HEK293 (cell line): Measurements from ENCODE around the gene SIL1.

Experiments used
- CTCF ChIA-PET: fragments of 350-600 bp; formaldehyde crosslinking; extraction: SDS; loops from one replicate; lab custom pipeline; 2021; ENCODE audit warnings: antibody characterized with exemption; lab: Yijun Ruan, JAX
- POLR2A ChIA-PET: fragments of 300-600 bp; formaldehyde crosslinking; extraction: SDS; loops from one replicate; lab custom pipeline; 2020; ENCODE audit warnings: antibody characterized with exemption, inconsistent platforms; lab: Yijun Ruan, JAX
- H3K27ac ChIP-seq: fragments of 200-500 bp; sonication (Bioruptor generic); 2 replicates; pipeline ENCODE4 v1.5.1; 2014; ENCODE audit warnings: low read depth, low read length, control low read depth, inconsistent platforms; ENCODE audit errors: extremely low read depth
- H3K36me3 ChIP-seq, 2 experiments: fragments of 200-500 bp in 1 of 2; sonication (Bioruptor generic) in 1 of 2; 1 replicate in 1 of 2; 2 replicates in 1 of 2; pipeline ENCODE4 v1.5.1; 2014 to 2017; ENCODE audit warnings: inconsistent platforms in 2 of 2, low read length in 2 of 2; ENCODE audit not compliant: control insufficient read depth in 2 of 2, insufficient read depth in 1 of 2
- H3K4me1 ChIP-seq: fragments of 200-500 bp; sonication (Bioruptor generic); 2 replicates; pipeline ENCODE4 v1.5.1; 2014; ENCODE audit warnings: mild to moderate bottlenecking, low read length, inconsistent platforms; ENCODE audit not compliant: control insufficient read depth, insufficient read depth
- H3K4me3 ChIP-seq: 2 replicates; pipeline ENCODE4 v1.5.1; 2011; ENCODE audit warnings: low read depth, mild to moderate bottlenecking, control low read depth, low read length, moderate library complexity
- H3K9me3 ChIP-seq: fragments of 200-500 bp; sonication (Bioruptor generic); 2 replicates; pipeline ENCODE4 v1.5.1; 2014; ENCODE audit warnings: low read depth, low read length, inconsistent platforms; ENCODE audit not compliant: control insufficient read depth, insufficient read depth
- BCL11A ChIP-seq: fragments of 450-650 bp; formaldehyde crosslinking; IDR thresholded peaks from 2 replicates; pipeline ENCODE4 v1.5.1; 2016; ENCODE audit warnings: low read depth, missing biosample characterization, missing genetic modification characterization
- GLIS1 ChIP-seq: fragments of 450-650 bp; formaldehyde crosslinking; IDR thresholded peaks from 2 replicates; pipeline ENCODE4 v1.5.1; 2016; ENCODE audit warnings: missing biosample characterization, missing genetic modification characterization
- MEIS1 ChIP-seq: sonication (generic); formaldehyde crosslinking; IDR thresholded peaks from 2 replicates; pipeline ENCODE4 v1.8.1; 2022; ENCODE audit warnings: missing genetic modification reagents, mild to moderate bottlenecking, borderline replicate concordance
- PRDM1 ChIP-seq: fragments of 450-650 bp; formaldehyde crosslinking; IDR thresholded peaks from 2 replicates; pipeline ENCODE4; 2016; ENCODE audit warnings: missing biosample characterization, missing genetic modification characterization
- RBAK ChIP-seq: fragments of 450-650 bp; formaldehyde crosslinking; IDR thresholded peaks from 2 replicates; pipeline ENCODE4 v1.5.1; 2016; ENCODE audit warnings: missing biosample characterization, missing genetic modification characterization
- SCRT2 ChIP-seq: fragments of 450-650 bp; formaldehyde crosslinking; IDR thresholded peaks from 2 replicates; pipeline ENCODE4 v1.5.1; 2016; ENCODE audit warnings: missing biosample characterization, missing genetic modification characterization
- YY2 ChIP-seq: fragments of 450-650 bp; formaldehyde crosslinking; IDR thresholded peaks from 2 replicates; pipeline ENCODE4 v1.5.1; 2016; ENCODE audit warnings: missing biosample characterization, missing genetic modification characterization
- ZNF132 ChIP-seq: fragments of 450-650 bp; formaldehyde crosslinking; IDR thresholded peaks from 2 replicates; pipeline ENCODE4 v1.5.1; 2017; ENCODE audit warnings: missing biosample characterization, missing genetic modification characterization, borderline replicate concordance
- ZNF138 ChIP-seq: fragments of 450-650 bp; formaldehyde crosslinking; IDR thresholded peaks from 2 replicates; pipeline ENCODE4 v1.5.1; 2016; ENCODE audit warnings: missing biosample characterization, missing genetic modification characterization, borderline replicate concordance
- ZNF146 ChIP-seq: fragments of 450-650 bp; formaldehyde crosslinking; IDR thresholded peaks from 2 replicates; pipeline ENCODE4 v1.5.1; 2016; ENCODE audit warnings: missing biosample characterization, missing genetic modification characterization
- ZNF23 ChIP-seq: fragments of 450-650 bp; formaldehyde crosslinking; IDR thresholded peaks from 2 replicates; pipeline ENCODE4 v1.5.1; 2016; ENCODE audit warnings: missing biosample characterization, missing genetic modification characterization, borderline replicate concordance
- ZNF26 ChIP-seq: fragments of 450-650 bp; formaldehyde crosslinking; IDR thresholded peaks from 2 replicates; pipeline ENCODE4 v1.5.1; 2016; ENCODE audit warnings: missing biosample characterization, missing genetic modification characterization
- ZNF274 ChIP-seq, 2 experiments: fragments of 200-500 bp in 1 of 2; fragments of 450-650 bp in 1 of 2; sonication (Bioruptor generic) in 1 of 2; formaldehyde crosslinking in 1 of 2; IDR thresholded peaks; 2 replicates each; pipeline versions ENCODE4 v1.5.1 to v1.6.1; 2014 to 2016; ENCODE audit warnings: borderline replicate concordance in 1 of 2, inconsistent platforms in 1 of 2, low read length in 1 of 2, missing biosample characterization in 1 of 2, missing genetic modification characterization in 1 of 2
- ZNF391 ChIP-seq: fragments of 450-650 bp; formaldehyde crosslinking; IDR thresholded peaks from 2 replicates; pipeline ENCODE4 v1.5.1; 2016; ENCODE audit warnings: low read depth, missing biosample characterization, missing genetic modification characterization, borderline replicate concordance
- ZNF394 ChIP-seq: fragments of 450-650 bp; formaldehyde crosslinking; IDR thresholded peaks from 2 replicates; pipeline ENCODE4 v1.5.1; 2016; ENCODE audit warnings: missing biosample characterization, missing genetic modification characterization, mild to moderate bottlenecking, moderate library complexity, borderline replicate concordance
- ZNF501 ChIP-seq: fragments of 450-650 bp; formaldehyde crosslinking; IDR thresholded peaks from 2 replicates; pipeline ENCODE4 v1.5.1; 2016; ENCODE audit warnings: missing biosample characterization, missing genetic modification characterization
- ZNF510 ChIP-seq: fragments of 450-650 bp; formaldehyde crosslinking; IDR thresholded peaks from 2 replicates; pipeline ENCODE4 v1.5.1; 2018; ENCODE audit warnings: mild to moderate bottlenecking, missing genetic modification characterization, missing biosample characterization; ENCODE audit not compliant: insufficient replicate concordance
- ZNF513 ChIP-seq: fragments of 450-650 bp; IDR thresholded peaks from 2 replicates; pipeline ENCODE4 v1.5.1; 2018; ENCODE audit warnings: missing biosample characterization, missing genetic modification characterization
- ZNF530 ChIP-seq: fragments of 450-650 bp; formaldehyde crosslinking; IDR thresholded peaks from 2 replicates; pipeline ENCODE4 v1.5.1; 2016; ENCODE audit warnings: low read depth, missing biosample characterization, missing genetic modification characterization
- ZNF561 ChIP-seq: fragments of 450-650 bp; IDR thresholded peaks from 2 replicates; pipeline ENCODE4 v1.5.1; 2018; ENCODE audit warnings: missing biosample characterization, missing genetic modification characterization, borderline replicate concordance
- ZNF585B ChIP-seq: fragments of 450-650 bp; formaldehyde crosslinking; IDR thresholded peaks from 2 replicates; pipeline ENCODE4 v1.5.1; 2016; ENCODE audit warnings: missing biosample characterization, missing genetic modification characterization
- ZNF596 ChIP-seq: fragments of 450-650 bp; IDR thresholded peaks from 2 replicates; pipeline ENCODE4 v1.5.0; 2018; ENCODE audit warnings: missing biosample characterization, mild to moderate bottlenecking, missing genetic modification characterization, moderate library complexity
- ZNF621 ChIP-seq: fragments of 450-650 bp; formaldehyde crosslinking; IDR thresholded peaks from 2 replicates; pipeline ENCODE4 v1.5.1; 2017; ENCODE audit warnings: missing biosample characterization, missing genetic modification characterization
- ZNF654 ChIP-seq: fragments of 450-650 bp; formaldehyde crosslinking; IDR thresholded peaks from 2 replicates; pipeline ENCODE4 v1.5.1; 2016; ENCODE audit warnings: low read depth, missing biosample characterization, missing genetic modification characterization
- ZNF707 ChIP-seq: fragments of 450-650 bp; formaldehyde crosslinking; IDR thresholded peaks from 2 replicates; pipeline ENCODE4 v1.5.1; 2016; ENCODE audit warnings: missing biosample characterization, missing genetic modification characterization
- ZSCAN4 ChIP-seq: fragments of 450-650 bp; formaldehyde crosslinking; IDR thresholded peaks from 2 replicates; pipeline ENCODE4 v1.5.1; 2017; ENCODE audit warnings: missing biosample characterization, missing genetic modification characterization

Gene SIL1

GRCh38 chr5:139155333-139155732 is 42.8 kb downstream of the SIL1 start:
- Histone ChIP-seq H3K27ac (no peak overlapping the region), H3K36me3 (no peaks in the 10 kb centered on the region), H3K4me1 (no peaks in the 10 kb centered on the region), H3K4me3 (no peak overlapping the region), H3K9me3 (no peaks in the 10 kb centered on the region)
- POLR2A ChIA-PET: no interaction called here
- TF ChIP-seq ZNF654 (tag by site-specific recombination) (no peak), MEIS1 (CRISPR knock-in tag) (no peak), ZNF132 (tag by site-specific recombination) (no peak), ZNF391 (tag by site-specific recombination) (no peak), BCL11A (tag by site-specific recombination) (no peak), ZNF596 (tag by site-specific recombination) (peak; percentile 98), ZNF707 (tag by site-specific recombination) (no peak), ZNF501 (tag by site-specific recombination) (no peak)
- CTCF ChIA-PET: no interaction called here

GRCh38 chr5:139151902-139152301 is 46.3 kb downstream of the SIL1 start:
- H3K9me3 ChIP-seq: no peaks in the 10 kb centered on the region
- TF ChIP-seq ZNF274 (IDR thresholded peaks at IDR 0.05; ENCODE audit: low read length) (no peak), ZNF274 (tag by site-specific recombination; IDR thresholded peaks at IDR 0.05; ENCODE audit: borderline replicate concordance) (no peak), ZNF530 (tag by site-specific recombination) (no peak), ZNF621 (tag by site-specific recombination) (no peak), RBAK (tag by site-specific recombination) (no peak), SCRT2 (tag by site-specific recombination) (no peak), ZNF585B (tag by site-specific recombination) (no peak), ZNF26 (tag by site-specific recombination) (no peak), GLIS1 (no peak), ZNF138 (tag by site-specific recombination) (no peak), YY2 (tag by site-specific recombination) (no peak), ZNF394 (tag by site-specific recombination) (no peak), ZNF23 (no peak), ZSCAN4 (tag by site-specific recombination) (no peak), ZNF510 (tag by site-specific recombination) (no peak), ZNF513 (tag by site-specific recombination) (no peak), ZNF132 (tag by site-specific recombination) (no peak), PRDM1 (tag by site-specific recombination) (no peak), ZNF146 (tag by site-specific recombination) (no peak), ZNF561 (tag by site-specific recombination) (no peak)
- peaks cover 12% of the 10 kb centered on the region for H3K4me1 ChIP-seq
- H3K36me3 ChIP-seq: no peaks in the 10 kb centered on the region
- no peak overlapping the region for H3K27ac ChIP-seq
- ChIA-PET POLR2A (no interaction called here), CTCF (no interaction called here)
- H3K4me3 ChIP-seq: no peak overlapping the region
